GM18520 (cell line): ENCODE results near the gene DENND1B.

ENCODE experiments used
- ATAC-seq: cut with Tn5 transposase; IDR thresholded peaks from one replicate; pipeline ENCODE4 v1.9.1; 2021; ENCODE audit not compliant: unreplicated experiment

Gene DENND1B

DNA sequence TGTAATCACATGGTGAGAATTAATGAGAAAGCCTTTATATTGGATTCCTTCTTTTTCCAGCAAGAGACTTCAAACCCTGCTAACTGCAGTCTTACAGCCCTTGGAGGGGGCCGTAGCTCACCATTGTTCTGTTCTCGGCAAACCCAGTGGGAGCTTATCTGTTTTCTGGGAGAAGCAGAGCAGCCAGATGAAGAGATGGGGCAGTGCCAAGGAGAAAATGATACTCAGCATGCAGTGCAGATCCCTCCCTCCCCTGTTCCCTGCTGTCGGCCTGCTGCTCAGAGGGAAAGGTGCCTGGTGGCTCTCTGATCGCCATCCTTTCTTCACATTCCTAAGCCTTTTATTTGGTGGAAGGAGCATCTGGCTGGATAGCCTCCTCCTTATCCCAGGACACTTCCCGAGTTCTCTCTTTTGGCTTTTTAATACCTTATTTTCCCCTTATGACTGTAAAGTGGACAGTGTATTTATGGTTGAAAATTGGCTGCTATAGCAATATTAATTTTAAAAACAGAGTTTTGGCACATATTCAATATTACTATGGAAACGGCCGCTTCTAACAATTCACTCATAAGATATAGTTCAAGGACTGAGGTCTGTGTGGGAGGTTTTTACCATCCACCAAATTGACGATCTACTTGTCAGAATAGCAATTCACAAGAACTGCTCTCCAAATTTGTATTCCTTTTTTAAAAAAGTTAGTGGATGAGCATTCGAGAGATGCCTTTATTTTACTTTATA, 303.9 kb downstream of the DENND1B start:
- no peak for ATAC-seq

DNA sequence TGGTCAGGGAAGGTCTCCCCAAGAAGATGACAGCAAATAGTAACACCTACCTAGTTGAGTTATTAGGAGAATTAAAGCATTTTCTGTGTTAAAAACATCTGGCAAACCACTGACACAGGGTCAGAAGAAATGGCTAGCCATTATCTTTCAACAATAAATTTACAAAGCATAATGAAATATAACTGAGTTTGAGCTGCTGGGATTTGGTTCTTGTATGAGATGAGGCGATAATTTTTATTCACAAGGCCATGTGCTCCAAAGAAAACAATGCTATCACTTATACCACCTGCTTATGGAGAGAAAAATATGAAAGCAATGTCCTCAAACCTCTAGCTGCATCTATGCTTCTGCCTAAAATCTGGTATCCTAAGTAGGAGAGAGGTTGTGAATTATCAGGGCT, 304.9 kb downstream of the DENND1B start:
- no peak for ATAC-seq

DNA sequence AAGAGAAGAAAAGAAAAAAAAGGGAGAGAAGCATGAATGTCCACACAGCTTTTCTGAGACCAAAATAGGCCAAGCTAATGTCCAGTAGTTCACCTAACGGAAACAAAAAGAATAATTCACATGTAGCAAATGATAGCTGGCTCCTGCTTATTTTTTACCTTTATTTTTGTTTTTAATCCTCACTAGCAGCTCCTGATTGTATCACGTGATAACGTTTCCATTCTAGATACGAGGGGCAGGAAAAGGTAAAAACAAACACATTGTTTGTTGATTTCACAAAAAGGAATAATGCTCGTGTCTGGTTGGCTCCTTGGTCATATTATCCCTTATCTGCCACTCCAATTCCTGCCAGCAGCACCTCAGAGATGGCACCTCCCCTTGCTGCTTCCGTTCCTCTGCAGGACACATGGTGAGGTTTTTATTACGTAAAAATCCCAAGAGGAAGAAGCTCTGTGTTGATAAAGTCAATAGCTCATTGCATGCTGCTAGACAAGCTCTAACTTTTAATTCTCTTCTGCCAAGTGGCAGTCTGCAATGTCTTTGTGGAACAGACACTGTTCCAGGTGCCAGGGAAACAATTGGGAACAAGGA, 305.6 kb downstream of the DENND1B start:
- no peak for ATAC-seq

DNA sequence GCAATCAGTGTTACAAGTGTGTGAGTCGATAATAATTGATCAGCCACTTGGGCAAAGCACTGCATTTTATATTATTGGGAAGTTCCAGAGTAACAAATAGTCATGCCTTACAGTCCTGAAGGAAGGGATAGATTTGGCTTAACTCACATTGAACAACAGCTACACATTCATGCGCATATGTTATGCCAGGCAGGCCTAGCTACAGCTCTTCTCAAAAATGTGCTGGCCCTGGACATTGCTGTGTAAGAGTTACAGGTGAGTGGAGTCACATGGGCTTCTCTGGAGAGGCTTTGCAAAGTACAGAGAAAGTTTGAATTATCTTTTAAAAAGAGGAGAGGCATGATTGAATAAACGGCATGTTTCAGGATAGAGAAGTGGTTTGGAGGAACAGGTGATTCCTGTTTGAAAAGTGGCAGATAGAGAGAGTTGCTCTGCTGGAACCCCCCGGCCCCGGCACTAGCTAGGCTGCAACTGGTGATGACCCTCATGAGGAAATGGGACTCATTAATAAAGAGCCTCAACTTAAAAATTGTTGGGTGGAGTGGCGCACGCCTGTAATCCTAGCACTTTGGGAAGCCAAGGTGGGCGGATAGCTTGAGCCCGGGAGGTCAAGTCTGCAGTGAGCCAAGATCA, 306.6 kb downstream of the DENND1B start:
- ATAC-seq: no peak

DNA sequence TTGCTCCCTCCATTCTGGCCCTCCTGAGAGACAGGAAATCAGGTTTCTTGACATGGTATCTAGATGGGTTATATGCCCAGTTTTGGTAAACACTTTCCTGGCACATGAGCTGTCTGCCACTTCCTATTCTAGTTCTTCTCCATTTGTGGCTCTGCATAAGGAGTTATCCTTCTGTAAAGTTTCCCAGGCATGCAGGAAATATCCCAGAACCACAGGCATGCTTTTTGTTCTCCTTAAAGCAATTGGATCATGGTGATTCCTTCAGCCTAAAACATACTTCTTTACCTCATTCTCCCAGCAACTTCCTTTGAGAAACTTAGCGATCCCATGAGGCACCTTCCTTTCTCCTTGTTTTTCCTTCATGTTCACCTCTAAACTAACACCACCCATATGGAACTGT, 307.4 kb downstream of the DENND1B start:
- no peak for ATAC-seq

DNA sequence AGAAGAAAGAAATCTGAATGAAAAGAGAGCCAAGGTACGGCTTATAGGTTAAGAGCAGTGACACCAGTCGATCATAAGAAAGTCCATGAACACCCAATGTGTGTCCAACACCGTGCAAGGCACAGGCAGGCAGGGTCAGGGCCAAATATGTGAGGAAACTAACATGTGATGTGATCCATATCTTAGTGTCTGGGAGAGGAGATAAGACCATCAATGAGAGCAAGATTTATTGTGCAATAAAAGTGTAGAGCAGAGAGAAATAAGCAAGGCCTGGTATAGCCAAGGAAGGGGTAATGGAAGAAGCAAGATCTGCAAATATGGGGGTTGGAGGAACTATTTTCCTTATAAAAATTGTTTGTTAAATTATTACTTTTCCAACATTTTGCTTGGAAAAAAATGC, 308.5 kb downstream of the DENND1B start:
- no peak for ATAC-seq

DNA sequence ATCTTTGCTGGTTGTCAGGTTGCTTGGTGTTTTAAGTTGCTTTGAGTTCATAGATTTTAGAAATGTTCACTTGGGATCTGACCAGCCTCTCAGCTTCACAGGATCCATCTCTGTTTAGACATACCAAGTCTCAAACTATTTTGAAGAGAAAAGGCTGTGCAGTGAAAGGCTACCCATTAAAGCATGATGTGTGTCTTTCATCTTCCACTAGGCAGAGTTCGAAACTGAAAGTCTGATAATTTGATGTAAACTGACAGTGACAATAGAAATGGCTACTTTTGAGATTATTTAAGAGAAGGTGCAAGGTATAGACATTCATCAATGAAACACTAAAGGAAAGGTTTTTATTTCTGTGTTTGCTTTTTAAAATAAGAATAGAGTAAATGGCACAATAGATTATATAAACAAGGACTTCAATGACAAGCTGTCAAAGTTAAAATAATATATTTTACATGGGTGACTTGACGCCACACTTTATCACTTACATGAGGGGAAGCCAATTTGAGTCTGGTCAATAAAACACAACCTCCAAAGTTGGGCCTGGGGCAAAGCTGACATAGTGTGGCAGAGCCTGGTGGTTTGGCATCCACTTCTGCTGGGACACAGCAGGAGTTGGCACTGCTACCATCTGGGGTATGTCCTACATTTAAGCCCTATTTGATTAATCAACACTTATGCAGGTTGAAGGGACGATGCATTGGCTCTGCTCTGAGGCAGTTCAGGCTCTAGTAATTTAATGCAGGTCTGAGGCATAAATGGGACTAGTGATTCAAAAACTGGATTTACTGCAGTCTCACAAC, 309.6 kb downstream of the DENND1B start:
- no peak for ATAC-seq

DNA sequence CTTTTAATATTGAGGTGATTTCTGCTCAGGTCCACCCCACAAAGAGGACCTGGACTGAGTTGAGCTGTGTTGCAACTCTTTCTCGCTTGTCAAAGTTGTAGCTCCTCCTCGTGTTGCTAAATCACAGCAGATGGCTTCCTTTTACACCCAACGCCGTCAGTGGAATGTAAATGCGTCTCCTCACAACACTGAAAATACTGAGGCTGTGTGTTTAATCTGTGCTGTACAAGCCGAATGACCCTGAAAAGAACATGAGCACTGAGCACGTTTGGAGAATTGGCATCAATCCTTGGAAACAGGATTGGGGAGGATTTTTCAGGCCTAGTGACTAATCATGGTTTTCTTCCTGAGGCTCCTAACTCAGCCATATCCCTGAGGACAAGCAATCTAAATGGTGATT, 311.2 kb downstream of the DENND1B start:
- ATAC-seq: no peak

DNA sequence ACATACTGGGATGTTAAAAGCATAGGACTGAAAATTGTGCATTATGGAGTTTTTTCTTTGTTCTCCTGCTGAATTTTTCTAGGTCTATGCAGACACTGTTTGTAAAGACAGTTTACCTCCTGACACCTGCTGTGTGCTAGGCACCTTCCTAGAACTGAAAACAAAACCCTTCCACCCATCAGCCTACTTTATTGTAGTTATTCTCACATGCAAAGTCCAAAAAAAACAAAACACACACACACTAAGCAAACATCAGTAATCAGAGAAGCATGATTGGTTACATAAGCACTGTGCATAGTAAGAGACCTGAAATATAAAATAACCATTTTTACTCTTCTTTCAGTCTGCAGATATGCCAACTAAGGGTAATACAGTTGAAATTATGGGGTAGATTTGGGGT, 312.1 kb downstream of the DENND1B start:
- ATAC-seq: no peak

DNA sequence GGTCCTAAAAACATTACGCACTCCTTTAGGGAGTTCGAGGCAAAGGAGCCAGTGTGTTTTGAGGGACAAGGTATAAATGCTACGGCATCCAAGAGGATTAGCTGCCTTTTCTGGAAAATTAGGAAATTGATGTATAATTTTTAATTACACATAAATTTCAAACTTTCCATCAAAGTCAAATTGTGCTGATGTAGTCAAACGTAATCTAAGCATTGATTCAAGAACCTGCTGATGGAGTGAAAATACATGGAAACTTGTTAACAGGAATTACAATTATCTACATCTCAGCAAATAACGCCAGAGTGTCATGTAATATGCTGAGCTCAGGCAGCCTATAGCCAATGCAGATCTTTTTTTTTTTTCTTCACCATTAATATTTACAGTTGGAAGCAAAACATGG, 312.7 kb downstream of the DENND1B start:
- ATAC-seq: no peak
